ENCODE measurements around the gene RAD23B. TPM values are rescaled to one million over a fixed set of nuclear protein-coding genes. Genes with fewer than 3 reads are reported as not detected.
A peak's percentile ranks its signal among the peaks of the same experiment; 100 is the strongest.

The RAD23B gene
- total RNA-seq, 1 donor: 157 TPM

GRCh38 chr9:107246259-107247254 is 36.5 kb upstream of the RAD23B start:
- Histone ChIP-seq H3K27ac (ENCODE audit: low read depth, low read length) (no peak overlapping the region), H3K4me3 (ENCODE audit: insufficient read depth, low read length) (no peak overlapping the region), H3K36me3 (ENCODE audit: insufficient read depth, low read length) (no peaks in the 10 kb centered on the region), H3K4me2 (ENCODE audit: insufficient read depth, low read length) (no peak overlapping the region), H3K79me2 (ENCODE audit: insufficient read depth, low read length) (no peaks in the 10 kb centered on the region), H3K27me3 (ENCODE audit: insufficient read depth, low read length) (no peaks in the 10 kb centered on the region), H4K20me1 (ENCODE audit: insufficient read depth, low read length) (no peaks in the 10 kb centered on the region), H2AFZ (ENCODE audit: low read length) (peak overlapping the region; percentile 79), H3K9me3 (ENCODE audit: low read depth, low read length) (no peaks in the 10 kb centered on the region), H3K4me1 (ENCODE audit: insufficient read depth, low read length) (peaks cover 17% of the 10 kb centered on the region)
- TF ChIP-seq, protein P1, sequence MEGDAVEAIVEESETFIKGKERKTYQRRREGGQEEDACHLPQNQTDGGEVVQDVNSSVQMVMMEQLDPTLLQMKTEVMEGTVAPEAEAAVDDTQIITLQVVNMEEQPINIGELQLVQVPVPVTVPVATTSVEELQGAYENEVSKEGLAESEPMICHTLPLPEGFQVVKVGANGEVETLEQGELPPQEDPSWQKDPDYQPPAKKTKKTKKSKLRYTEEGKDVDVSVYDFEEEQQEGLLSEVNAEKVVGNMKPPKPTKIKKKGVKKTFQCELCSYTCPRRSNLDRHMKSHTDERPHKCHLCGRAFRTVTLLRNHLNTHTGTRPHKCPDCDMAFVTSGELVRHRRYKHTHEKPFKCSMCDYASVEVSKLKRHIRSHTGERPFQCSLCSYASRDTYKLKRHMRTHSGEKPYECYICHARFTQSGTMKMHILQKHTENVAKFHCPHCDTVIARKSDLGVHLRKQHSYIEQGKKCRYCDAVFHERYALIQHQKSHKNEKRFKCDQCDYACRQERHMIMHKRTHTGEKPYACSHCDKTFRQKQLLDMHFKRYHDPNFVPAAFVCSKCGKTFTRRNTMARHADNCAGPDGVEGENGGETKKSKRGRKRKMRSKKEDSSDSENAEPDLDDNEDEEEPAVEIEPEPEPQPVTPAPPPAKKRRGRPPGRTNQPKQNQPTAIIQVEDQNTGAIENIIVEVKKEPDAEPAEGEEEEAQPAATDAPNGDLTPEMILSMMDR (IDR thresholded peaks at IDR 0.05; ENCODE audit: extremely low read depth, low read depth, low read length): peak; percentile 10
- no peak for DNase-seq (ENCODE audit: insufficient read length, low spot score, missing footprints)

GRCh38 chr9:107248714-107249113 is 34.4 kb upstream of the RAD23B start:
- TF ChIP-seq, protein P1 (IDR thresholded peaks at IDR 0.05; ENCODE audit: extremely low read depth, low read depth, low read length): no peak
- Histone ChIP-seq H3K4me2 (ENCODE audit: insufficient read depth, low read length) (no peak overlapping the region), H3K27me3 (ENCODE audit: insufficient read depth, low read length) (no peaks in the 10 kb centered on the region), H3K79me2 (ENCODE audit: insufficient read depth, low read length) (no peaks in the 10 kb centered on the region), H3K4me3 (ENCODE audit: insufficient read depth, low read length) (no peak overlapping the region), H3K9me3 (ENCODE audit: low read depth, low read length) (no peaks in the 10 kb centered on the region), H3K36me3 (ENCODE audit: insufficient read depth, low read length) (no peaks in the 10 kb centered on the region), H2AFZ (ENCODE audit: low read length) (peak overlapping the region; percentile 63), H3K4me1 (ENCODE audit: insufficient read depth, low read length) (peaks cover 29% of the 10 kb centered on the region), H4K20me1 (ENCODE audit: insufficient read depth, low read length) (no peaks in the 10 kb centered on the region), H3K27ac (ENCODE audit: low read depth, low read length) (peak overlapping the region; percentile 2)
- no peak for DNase-seq (ENCODE audit: insufficient read length, low spot score, missing footprints)

GRCh38 chr9:107249131-107249533 is 33.9 kb upstream of the RAD23B start:
- TF ChIP-seq, protein P1 (IDR thresholded peaks at IDR 0.05; ENCODE audit: extremely low read depth, low read depth, low read length): no peak
- Histone ChIP-seq H3K4me3 (ENCODE audit: insufficient read depth, low read length) (no peak overlapping the region), H4K20me1 (ENCODE audit: insufficient read depth, low read length) (no peaks in the 10 kb centered on the region), H3K9me3 (ENCODE audit: low read depth, low read length) (no peaks in the 10 kb centered on the region), H3K27me3 (ENCODE audit: insufficient read depth, low read length) (no peaks in the 10 kb centered on the region), H3K79me2 (ENCODE audit: insufficient read depth, low read length) (no peaks in the 10 kb centered on the region), H3K4me2 (ENCODE audit: insufficient read depth, low read length) (no peak overlapping the region), H3K27ac (ENCODE audit: low read depth, low read length) (peak overlapping the region; percentile 2), H3K36me3 (ENCODE audit: insufficient read depth, low read length) (no peaks in the 10 kb centered on the region), H3K4me1 (ENCODE audit: insufficient read depth, low read length) (peaks cover 29% of the 10 kb centered on the region), H2AFZ (ENCODE audit: low read length) (peak overlapping the region; percentile 63)
- DNase-seq (ENCODE audit: insufficient read length, low spot score, missing footprints): no peak

GRCh38 chr9:107249665-107250285 is 33.3 kb upstream of the RAD23B start:
- Histone ChIP-seq H3K36me3 (ENCODE audit: insufficient read depth, low read length) (no peaks in the 10 kb centered on the region), H3K4me1 (ENCODE audit: insufficient read depth, low read length) (peaks cover 29% of the 10 kb centered on the region), H3K9me3 (ENCODE audit: low read depth, low read length) (no peaks in the 10 kb centered on the region), H3K27ac (ENCODE audit: low read depth, low read length) (no peak overlapping the region), H3K4me2 (ENCODE audit: insufficient read depth, low read length) (no peak overlapping the region), H2AFZ (ENCODE audit: low read length) (no peak overlapping the region), H3K79me2 (ENCODE audit: insufficient read depth, low read length) (no peaks in the 10 kb centered on the region), H3K4me3 (ENCODE audit: insufficient read depth, low read length) (no peak overlapping the region), H3K27me3 (ENCODE audit: insufficient read depth, low read length) (no peaks in the 10 kb centered on the region), H4K20me1 (ENCODE audit: insufficient read depth, low read length) (no peaks in the 10 kb centered on the region)
- TF ChIP-seq, protein P1 (IDR thresholded peaks at IDR 0.05; ENCODE audit: extremely low read depth, low read depth, low read length): no peak
- peak; percentile 30 for DNase-seq (ENCODE audit: insufficient read length, low spot score, missing footprints)

Measured in osteoblast (primary cell).